ENCODE data around the gene C17orf107. TPM values are rescaled to one million over a fixed set of nuclear protein-coding genes. Genes with fewer than 3 reads are reported as not detected.
"Not testable (repeated sequence)": the region's sequence is repeated elsewhere in the genome, so short reads cannot be mapped to it uniquely, and the experiment has no call there.

C17orf107 gene
- total RNA-seq, 4 donors from 2014 or later: 0.10 to 0.33 TPM; not detected in 2

DNA sequence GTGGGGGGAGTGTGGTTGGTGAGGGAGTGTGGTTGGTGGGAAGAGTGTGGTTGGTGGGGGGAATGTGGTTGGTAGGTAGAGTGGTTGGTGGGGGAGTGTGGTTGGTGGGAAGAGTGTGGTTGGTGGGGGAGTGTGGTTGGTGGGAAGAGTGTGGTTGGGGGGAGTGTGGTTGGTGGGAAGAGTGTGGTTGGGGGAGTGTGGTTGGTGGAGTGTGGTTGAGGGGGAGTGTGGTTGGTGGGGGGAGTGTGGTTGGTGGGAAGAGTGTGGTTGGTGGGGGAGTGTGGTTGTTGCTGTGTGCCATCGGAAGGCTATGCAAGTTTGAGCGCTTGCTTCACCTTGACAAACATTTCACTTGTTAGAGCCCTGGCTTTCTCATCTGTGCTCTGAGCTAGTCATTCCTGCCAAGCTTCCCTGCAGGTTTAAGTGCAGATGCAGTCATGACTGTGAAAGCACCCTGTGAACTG, 46.1 kb upstream of the C17orf107 start:
- no peaks in the 10 kb centered on the region for H3K9me3 ChIP-seq
- in situ Hi-C loops (cut with MboI; ENCODE audit: low sequenced_read_pairs in 4 of 4) (no loop called here), intact Hi-C loops (cut with DNase I; ENCODE audit: low total_unique reads) (no loop called here)
- H3K4me3 ChIP-seq: no peak overlapping the region
- H3K27me3 ChIP-seq: no peaks in the 10 kb centered on the region
- H3K4me1 ChIP-seq: peaks cover 7 to 25% of the 10 kb centered on the region in 2 donors
- no peak for TF ChIP-seq CTCF (IDR thresholded peaks at IDR 0.05 in 4 of 5, conservative IDR thresholded peaks at IDR 0.05 in 1 of 5)
- no peak for TF ChIP-seq POLR2A (IDR thresholded peaks at IDR 0.05)
- H3K27ac ChIP-seq: no peak overlapping the region
- DNase-seq: no peak
- no peaks in the 10 kb centered on the region for H3K36me3 ChIP-seq
- no peak for ATAC-seq

DNA sequence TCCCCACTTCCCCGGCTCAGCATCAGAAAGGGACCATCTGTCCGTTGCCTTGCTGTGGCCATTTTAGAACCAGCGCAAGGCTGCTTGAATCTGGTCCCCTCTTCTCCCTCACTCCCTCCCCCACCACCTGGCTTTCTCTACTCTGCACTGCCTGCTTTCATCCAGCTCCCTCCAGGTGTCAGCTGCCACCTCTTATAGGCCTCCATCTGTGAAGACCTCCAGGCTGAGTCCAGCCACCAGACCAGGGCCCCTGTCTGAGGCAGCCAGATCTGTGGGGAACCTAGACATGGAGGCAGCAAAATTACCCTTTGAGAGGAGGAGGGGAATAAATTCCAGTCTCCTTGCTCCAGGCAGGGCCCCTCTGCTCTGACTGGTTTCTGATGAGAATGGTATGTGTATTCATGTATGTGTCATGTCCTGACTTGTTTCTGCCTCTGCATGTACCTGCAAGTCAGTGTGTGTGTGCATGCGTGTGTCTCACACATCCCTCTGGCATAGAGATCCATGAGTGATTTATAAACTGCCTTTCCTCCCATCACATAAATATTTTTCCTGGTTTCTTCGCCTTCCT, 45.1 kb upstream of the C17orf107 start:
- H3K4me1 ChIP-seq: peaks cover 13 to 33% of the 10 kb centered on the region in 2 donors
- H3K36me3 ChIP-seq: no peaks in the 10 kb centered on the region
- DNase-seq (no peak), ATAC-seq (no peak)
- in situ Hi-C loops (cut with MboI; ENCODE audit: low sequenced_read_pairs in 4 of 4) (no loop called here), intact Hi-C loops (cut with DNase I; ENCODE audit: low total_unique reads) (no loop called here)
- no peak for TF ChIP-seq POLR2A (IDR thresholded peaks at IDR 0.05)
- TF ChIP-seq CTCF (IDR thresholded peaks at IDR 0.05 in 4 of 5, conservative IDR thresholded peaks at IDR 0.05 in 1 of 5): no peak
- no peaks in the 10 kb centered on the region for H3K27me3 ChIP-seq
- no peak overlapping the region for H3K27ac ChIP-seq
- no peaks in the 10 kb centered on the region for H3K9me3 ChIP-seq
- no peak overlapping the region for H3K4me3 ChIP-seq

DNA sequence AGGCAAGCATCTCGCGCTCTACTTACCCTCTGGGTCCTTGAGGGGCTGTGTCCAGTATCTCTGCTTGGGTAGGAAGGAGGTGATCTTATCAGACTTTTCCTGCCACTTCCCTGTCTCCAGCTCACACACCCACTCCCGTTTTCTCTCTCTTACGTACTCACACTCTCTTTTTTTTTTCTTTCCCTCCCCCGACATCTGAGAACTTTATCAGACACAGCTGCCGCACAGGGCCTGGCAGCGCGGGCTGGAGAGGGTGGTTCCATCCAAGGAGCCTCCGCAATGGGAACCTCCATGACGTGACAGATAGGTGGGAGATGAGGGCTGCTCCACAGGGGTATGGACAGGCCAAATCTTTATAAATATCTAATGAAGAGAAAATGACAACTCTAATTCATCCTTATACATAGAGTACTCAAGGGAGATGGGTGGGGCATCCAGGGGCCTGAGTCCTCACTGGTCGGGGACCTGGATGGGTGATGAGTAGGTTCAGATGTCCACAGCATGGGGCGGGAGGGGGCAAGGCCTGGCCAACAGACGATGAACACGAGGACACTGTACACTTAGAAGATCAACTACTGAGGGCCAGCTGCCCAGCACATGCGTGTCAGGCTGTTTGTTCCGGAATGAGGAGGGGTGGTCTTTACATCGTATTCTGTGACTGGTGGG, 42.9 kb upstream of the C17orf107 start:
- Histone ChIP-seq H3K9me3 (no peaks in the 10 kb centered on the region), H3K4me3 (no peak overlapping the region), H3K27me3 (no peaks in the 10 kb centered on the region), H3K27ac (peak overlapping the region in 3 of 4 donors; percentile 31 to 46 (median 41)), H3K36me3 (no peaks in the 10 kb centered on the region), H3K4me1 (peaks cover 18 to 25% of the 10 kb centered on the region in 2 donors)
- intact Hi-C loops (cut with DNase I; ENCODE audit: low total_unique reads): no loop called here
- ATAC-seq: no peak
- DNase-seq: no peak
- no peak for TF ChIP-seq POLR2A (IDR thresholded peaks at IDR 0.05)
- in situ Hi-C loops (cut with MboI; ENCODE audit: low sequenced_read_pairs in 4 of 4): no loop called here

DNA sequence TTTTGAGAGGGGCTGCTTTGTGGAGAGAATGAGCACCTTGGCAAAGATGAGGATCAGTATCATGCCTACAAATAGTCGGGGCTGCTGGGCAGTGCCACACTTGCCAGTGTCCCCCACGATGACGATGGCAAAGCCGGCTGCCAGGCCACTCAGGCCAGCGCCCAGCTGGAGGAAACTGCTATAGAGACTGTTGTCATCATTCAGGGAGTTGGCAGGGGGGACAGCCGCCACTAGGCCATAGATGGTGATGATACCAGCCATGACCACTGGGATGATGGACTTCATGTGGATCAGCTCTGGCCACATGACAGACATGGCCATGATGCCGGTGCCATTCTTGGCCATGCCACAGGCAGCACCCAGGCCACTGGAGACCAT, 42.4 kb upstream of the C17orf107 start:
- Histone ChIP-seq H3K9me3 (no peaks in the 10 kb centered on the region), H3K4me1 (peaks cover 18 to 25% of the 10 kb centered on the region in 2 donors), H3K4me3 (no peak overlapping the region), H3K27me3 (no peaks in the 10 kb centered on the region), H3K36me3 (no peaks in the 10 kb centered on the region), H3K27ac (peak overlapping the region in 3 of 4 donors; percentile 41 to 61 (median 46))
- TF ChIP-seq CTCF (IDR thresholded peaks at IDR 0.05 in 4 of 5, conservative IDR thresholded peaks at IDR 0.05 in 1 of 5) (no peak), POLR2A (IDR thresholded peaks at IDR 0.05) (no peak)
- in situ Hi-C loops (cut with MboI; ENCODE audit: low sequenced_read_pairs in 4 of 4): no loop called here
- intact Hi-C loops (cut with DNase I; ENCODE audit: low total_unique reads): no loop called here
- no peak for DNase-seq
- no peak for ATAC-seq

GRCh38 chr17:4857347-4857746, 42.0 kb upstream of the C17orf107 start:
- H3K36me3 ChIP-seq; H3K9me3 ChIP-seq; DNase-seq; ATAC-seq; in situ Hi-C loops (cut with MboI; ENCODE audit: low sequenced_read_pairs in 4 of 4); H3K27me3 ChIP-seq; intact Hi-C loops (cut with DNase I; ENCODE audit: low total_unique reads); H3K4me3 ChIP-seq: not testable (repeated sequence)
- Histone ChIP-seq H3K27ac (peak overlapping the region in 3 of 4 donors; percentile 61 to 73 (median 67)), H3K4me1 (peaks cover 18 to 25% of the 10 kb centered on the region in 2 donors)
